Activated CD4-positive, alpha-beta T cell treated with anti-CD3 and anti-CD28 coated beads, Interleukin-2, amount 10 ng/mL, durations not matched to agents 7 days and 5 days (primary cell): ENCODE results near the gene TTYH3. TPM values are rescaled to one million over a fixed set of nuclear protein-coding genes. Genes with fewer than 3 reads are reported as not detected.
"Not testable (repeated sequence)": the region's sequence is repeated elsewhere in the genome, so short reads cannot be mapped to it uniquely, and the experiment has no call there.

Experiments
- CTCF ChIA-PET: fragments of 350-600 bp; sonication (Branson Sonifier 250); formaldehyde crosslinking; loops from one replicate; lab custom pipeline; 2021; ENCODE audit warnings: antibody characterized with exemption; lab: Charles Lee
- POLR2A ChIA-PET: fragments of 350-600 bp; sonication (Branson Sonifier 250); formaldehyde crosslinking; loops from one replicate; lab custom pipeline; 2021; ENCODE audit warnings: antibody characterized with exemption; lab: Charles Lee
- DNase-seq: peaks from one replicate; pipeline ENCODE4 v3.0.0-alpha.2; 2020
- H3K27ac Mint-ChIP-seq: one replicate; pipeline ENCODE4 v1.8.0; 2021; ENCODE audit warnings: mild to moderate bottlenecking, moderate library complexity, mixed read lengths
- H3K27me3 Mint-ChIP-seq: one replicate; pipeline ENCODE4 v1.8.0; 2021; ENCODE audit warnings: mixed read lengths
- H3K36me3 Mint-ChIP-seq: one replicate; pipeline ENCODE4 v1.8.0; 2021; ENCODE audit warnings: low read depth, mixed read lengths
- H3K4me1 Mint-ChIP-seq: one replicate; pipeline ENCODE4 v1.8.0; 2021; ENCODE audit warnings: mixed read lengths
- H3K4me3 Mint-ChIP-seq: one replicate; pipeline ENCODE4 v1.8.0; 2021; ENCODE audit warnings: mild to moderate bottlenecking, moderate library complexity, mixed read lengths
- H3K9me3 Mint-ChIP-seq: one replicate; pipeline ENCODE4 v1.8.0; 2021; ENCODE audit warnings: mixed read lengths
- total RNA-seq, 2 experiments: library from RNA; stranded (reverse); gene quantifications; one replicate each; pipeline ENCODE4 v1.2.3, GENCODE V29; 2021

TTYH3 gene
- total RNA-seq, 2 experiments from 2014 or later, result 17.2 to 19.7 TPM

DNA sequence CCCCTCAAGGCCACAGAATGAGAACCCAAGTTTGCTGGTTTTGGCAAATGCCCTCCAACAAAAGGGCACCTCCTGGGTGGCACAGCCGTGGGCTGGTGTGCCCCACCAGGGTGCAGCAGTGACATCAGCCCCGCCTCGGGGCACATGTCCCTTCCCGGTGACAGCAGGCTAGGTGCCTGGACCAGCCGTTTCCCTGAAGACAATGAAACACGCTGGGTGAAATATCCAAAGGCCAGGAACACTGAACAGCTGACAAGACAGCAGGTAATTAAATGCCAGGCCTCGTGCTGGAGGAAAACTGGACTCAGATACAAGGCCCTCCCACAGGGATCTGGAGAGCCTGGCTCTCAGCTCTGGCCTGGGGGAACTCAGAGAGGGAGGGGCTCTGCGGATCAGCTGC is 44.8 kb downstream of the TTYH3 start:
- H3K27me3 Mint-ChIP-seq, result peaks cover 18% of the 10 kb centered on the region
- DNase-seq, H3K4me1 Mint-ChIP-seq, POLR2A ChIA-PET, H3K36me3 Mint-ChIP-seq, H3K27ac Mint-ChIP-seq, H3K9me3 Mint-ChIP-seq, CTCF ChIA-PET, H3K4me3 Mint-ChIP-seq: not testable (repeated sequence)

DNA sequence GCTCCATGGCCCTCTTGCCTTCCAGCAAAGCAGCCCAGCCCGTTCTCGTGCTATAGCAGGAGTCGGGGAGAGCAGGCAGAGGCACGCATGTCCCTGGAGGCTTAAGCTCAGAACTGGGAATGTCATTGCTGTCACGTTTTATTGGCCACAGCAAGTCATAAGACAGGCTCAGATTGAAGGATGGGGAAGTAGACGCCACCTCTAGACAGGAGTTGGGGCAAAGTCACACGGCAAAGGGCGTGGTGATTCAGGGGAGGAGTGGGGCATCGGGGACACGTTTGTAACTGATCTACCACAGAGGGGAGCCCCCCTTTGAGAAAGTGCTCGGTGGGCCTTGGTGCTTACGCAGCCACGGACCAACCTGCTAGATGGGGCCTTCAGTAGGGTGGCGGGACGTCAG is 46.7 kb downstream of the TTYH3 start:
- peaks cover 14% of the 10 kb centered on the region for H3K27me3 Mint-ChIP-seq
- CTCF ChIA-PET, result interaction anchor here (1.4 kb wide), 1 partner anchor 31 kb away, joined by 3 read pairs; no protein-coding TSS in a partner anchor

DNA sequence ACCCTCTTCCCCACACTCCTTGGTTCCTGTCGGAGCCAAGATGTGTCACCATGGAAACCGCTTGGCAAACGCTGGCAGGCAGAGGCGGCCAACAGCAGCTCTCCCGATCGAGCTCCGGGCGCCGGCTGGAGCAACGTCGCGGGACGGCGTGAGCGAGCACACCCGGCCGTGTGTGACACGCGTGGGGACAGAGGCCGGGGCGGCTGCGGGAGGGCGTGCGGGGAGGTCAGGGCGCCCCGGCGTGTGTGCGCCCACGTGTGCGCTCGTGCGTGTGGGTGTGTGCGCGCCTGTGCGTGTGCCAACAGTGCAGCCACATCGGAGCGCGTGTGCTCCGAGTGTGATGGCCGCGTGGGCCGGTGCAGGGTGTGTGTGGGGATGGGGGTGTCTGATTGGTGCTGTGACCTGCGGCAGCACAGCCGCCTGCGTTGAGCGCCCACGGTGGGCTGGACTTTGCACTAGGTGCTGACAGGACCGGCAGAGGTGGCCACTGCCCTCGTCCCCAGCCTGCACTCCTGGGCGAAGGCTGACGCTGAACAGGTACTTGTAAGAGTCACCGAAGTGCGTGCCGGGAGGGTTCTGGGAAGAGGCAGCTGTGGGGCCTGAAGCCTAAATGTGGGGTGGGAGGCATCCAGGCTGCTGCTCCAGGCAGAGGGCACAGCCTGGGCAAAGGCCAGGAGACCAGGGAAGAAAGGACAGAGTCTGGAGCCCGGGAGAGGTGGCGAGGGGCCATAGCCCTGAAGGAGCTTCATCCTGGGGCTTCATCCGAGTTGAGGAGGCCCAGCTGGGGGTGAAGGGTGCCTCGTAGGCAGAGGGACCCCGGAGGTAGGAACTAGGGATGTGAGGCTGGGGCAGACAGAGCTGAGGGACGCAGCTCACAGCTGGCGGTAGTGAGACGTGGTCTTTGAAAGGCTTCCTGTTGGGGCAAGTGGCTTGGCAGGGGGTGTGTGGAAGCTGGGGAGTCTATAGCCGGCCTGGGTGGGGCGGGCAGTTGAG is 47.6 kb downstream of the TTYH3 start:
- CTCF ChIA-PET, result interaction anchor here (1.1 to 2.4 kb wide), 4 partner anchors 18 to 227 kb away, joined by 3 to 6 read pairs (median 4); no protein-coding TSS in a partner anchor
- POLR2A ChIA-PET, result not testable (repeated sequence)

More for the DNA sequence above, 46.7 kb downstream of the TTYH3 start:
- H3K4me1 Mint-ChIP-seq, DNase-seq, POLR2A ChIA-PET, H3K4me3 Mint-ChIP-seq, H3K36me3 Mint-ChIP-seq, H3K9me3 Mint-ChIP-seq, H3K27ac Mint-ChIP-seq: not testable (repeated sequence)

DNA sequence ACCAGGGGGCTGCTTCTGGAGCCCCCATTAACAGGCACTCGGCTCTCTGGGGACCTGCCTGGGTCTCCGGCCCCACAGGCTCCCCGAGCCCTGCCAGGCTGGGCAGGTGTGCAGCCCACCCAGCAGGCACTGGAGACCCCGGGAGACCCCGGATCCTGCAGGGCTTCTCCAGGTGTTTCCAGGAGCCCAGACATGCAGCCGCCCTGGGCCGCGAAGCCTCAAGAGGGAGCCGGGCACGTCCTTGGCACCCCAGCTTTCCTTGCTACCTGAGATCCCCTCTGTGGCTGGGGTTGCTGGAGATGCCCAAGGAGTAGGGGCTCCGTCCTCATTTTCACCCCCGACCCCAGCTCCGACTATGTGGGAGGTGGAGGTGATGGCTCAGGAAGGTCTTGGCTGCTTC is 48.5 kb downstream of the TTYH3 start:
- no peak overlapping the region for H3K27ac Mint-ChIP-seq
- no peaks in the 10 kb centered on the region for H3K36me3 Mint-ChIP-seq
- no peak for DNase-seq
- CTCF ChIA-PET, result interaction anchor here (1.1 to 2.7 kb wide), 5 partner anchors 10 to 228 kb away, joined by 3 to 19 read pairs (median 6); no protein-coding TSS in a partner anchor
- no peak overlapping the region for H3K4me3 Mint-ChIP-seq
- no peaks in the 10 kb centered on the region for H3K4me1 Mint-ChIP-seq
- no peaks in the 10 kb centered on the region for H3K9me3 Mint-ChIP-seq
- POLR2A ChIA-PET, result no interaction called here
- H3K27me3 Mint-ChIP-seq, result peaks cover 6% of the 10 kb centered on the region

More for the DNA sequence above, 47.6 kb downstream of the TTYH3 start:
- not testable (repeated sequence) for DNase-seq, H3K9me3 Mint-ChIP-seq, H3K4me1 Mint-ChIP-seq, H3K27me3 Mint-ChIP-seq, H3K36me3 Mint-ChIP-seq, H3K4me3 Mint-ChIP-seq, H3K27ac Mint-ChIP-seq

DNA sequence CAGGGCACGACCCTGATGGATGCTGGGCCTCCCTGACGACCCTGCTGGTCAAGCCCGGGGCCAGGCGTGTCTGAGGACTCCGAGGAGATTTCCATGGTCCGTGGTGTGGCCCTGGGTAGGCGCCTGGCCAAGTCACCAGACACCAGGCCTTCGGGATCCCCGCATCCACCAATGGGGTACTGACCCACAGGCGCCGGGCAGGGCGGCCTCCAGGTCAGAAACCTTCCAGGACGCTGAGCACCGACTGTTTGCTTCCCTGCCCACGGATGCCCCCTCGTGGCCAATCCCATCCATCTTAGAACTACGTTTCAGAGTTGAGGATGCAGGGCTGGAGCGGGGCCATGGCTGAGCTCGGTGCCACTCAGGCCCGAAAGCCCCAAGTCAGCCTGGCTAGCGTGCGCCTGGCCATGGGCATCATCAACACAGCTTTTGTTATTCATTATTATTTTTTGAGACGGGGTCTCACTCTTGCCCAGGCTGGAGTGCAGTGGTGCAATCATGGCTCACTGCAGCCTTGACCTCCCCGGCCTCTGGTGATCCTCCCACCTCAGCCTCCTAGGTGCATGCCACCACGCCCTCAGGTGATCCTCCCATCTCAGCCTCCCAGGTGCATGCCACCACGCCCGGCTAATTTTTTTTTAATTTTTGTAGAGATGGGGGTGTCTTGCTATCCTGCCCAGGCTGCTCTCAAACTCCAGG is 49.2 kb downstream of the TTYH3 start:
- H3K36me3 Mint-ChIP-seq, result no peaks in the 10 kb centered on the region
- DNase-seq, result peak; percentile 56
- H3K9me3 Mint-ChIP-seq, result no peaks in the 10 kb centered on the region
- CTCF ChIA-PET, result interaction anchor here (1.0 to 2.7 kb wide), 8 partner anchors 10 to 229 kb away, joined by 3 to 19 read pairs (median 5); no protein-coding TSS in a partner anchor
- POLR2A ChIA-PET, result no interaction called here
- peaks cover 5% of the 10 kb centered on the region for H3K27me3 Mint-ChIP-seq
- no peak overlapping the region for H3K4me3 Mint-ChIP-seq
- no peaks in the 10 kb centered on the region for H3K4me1 Mint-ChIP-seq
- no peak overlapping the region for H3K27ac Mint-ChIP-seq

DNA sequence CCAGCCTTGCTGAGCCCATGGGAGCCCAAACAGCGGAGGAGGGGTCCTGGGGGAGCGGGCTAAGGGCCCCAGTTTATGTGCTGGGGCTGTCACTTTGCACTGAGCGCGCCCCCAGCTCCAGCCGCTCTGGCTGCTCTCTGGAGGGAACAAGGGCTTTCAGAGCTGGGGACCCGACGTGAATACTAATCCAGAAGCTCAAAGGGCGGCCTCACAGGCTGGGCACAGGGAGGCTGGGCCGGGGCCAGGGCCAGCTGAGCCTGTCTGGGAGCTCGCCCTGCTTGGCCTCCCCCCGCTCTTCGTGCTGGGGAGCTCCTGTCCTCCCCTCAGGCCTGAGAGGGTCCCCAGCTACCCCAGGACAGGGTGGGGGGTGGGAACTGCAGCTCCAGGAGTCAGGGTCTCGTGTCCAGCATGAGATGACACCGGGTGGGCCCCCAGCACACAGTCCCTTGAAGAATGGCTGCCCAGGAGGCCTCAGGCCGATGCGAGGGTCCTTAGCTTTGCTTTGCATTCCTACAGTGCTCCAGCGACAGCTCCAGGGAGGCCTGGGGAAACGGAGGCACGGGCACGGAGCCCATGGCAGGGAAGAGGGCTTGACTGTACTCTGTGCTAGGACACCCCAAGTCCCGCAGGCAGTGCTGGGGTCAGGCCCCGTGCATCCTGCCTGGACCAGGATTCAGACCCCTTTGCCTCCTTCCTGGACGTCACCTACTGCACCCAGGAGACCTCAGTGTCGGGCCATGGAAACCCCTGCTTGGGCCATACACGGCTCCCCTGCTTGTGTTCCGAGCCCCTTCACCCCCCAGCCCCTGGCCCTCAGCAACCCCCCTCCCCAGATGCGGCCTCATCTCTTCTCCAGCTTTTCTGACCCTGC is 50.4 kb downstream of the TTYH3 start:
- peaks cover 12% of the 10 kb centered on the region for H3K27me3 Mint-ChIP-seq
- H3K9me3 Mint-ChIP-seq, result no peaks in the 10 kb centered on the region
- ChIA-PET CTCF (interaction anchor here (0.5 to 2.7 kb wide), 10 partner anchors 8 to 410 kb away, joined by 3 to 19 read pairs (median 4); no protein-coding TSS in a partner anchor), POLR2A (no interaction called here)
- H3K27ac Mint-ChIP-seq, result no peak overlapping the region
- DNase-seq, result no peak
- no peaks in the 10 kb centered on the region for H3K36me3 Mint-ChIP-seq
- H3K4me1 Mint-ChIP-seq, result no peaks in the 10 kb centered on the region
- no peak overlapping the region for H3K4me3 Mint-ChIP-seq

DNA sequence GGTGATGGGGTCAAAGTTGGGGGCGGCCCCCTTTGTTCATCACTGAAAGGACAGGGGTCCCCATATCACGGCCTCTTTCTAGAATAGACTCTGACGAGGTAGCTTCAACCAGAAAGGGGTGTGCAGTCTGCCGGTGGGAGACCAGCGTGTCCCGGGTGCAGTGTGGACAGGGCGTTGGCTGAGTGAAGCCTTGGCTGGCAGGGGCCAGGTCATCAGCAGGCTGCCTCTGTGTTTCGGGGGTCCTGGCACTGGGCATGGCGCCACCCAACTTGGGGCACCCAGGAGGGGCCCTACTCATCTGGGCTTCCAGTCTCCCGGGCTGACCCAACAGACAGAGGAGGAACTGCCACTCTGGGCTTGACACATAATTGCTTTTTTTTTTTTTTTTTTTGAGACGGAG is 52.7 kb downstream of the TTYH3 start:
- ChIA-PET POLR2A (no interaction called here), CTCF (interaction anchor here (1.1 kb wide), 1 partner anchor 16 kb away, joined by 3 read pairs; no protein-coding TSS in a partner anchor)
- no peaks in the 10 kb centered on the region for H3K36me3 Mint-ChIP-seq
- H3K4me3 Mint-ChIP-seq, result no peak overlapping the region
- no peak overlapping the region for H3K27ac Mint-ChIP-seq
- no peaks in the 10 kb centered on the region for H3K9me3 Mint-ChIP-seq
- DNase-seq, result no peak
- peaks cover 30% of the 10 kb centered on the region for H3K27me3 Mint-ChIP-seq
- peaks cover 10% of the 10 kb centered on the region for H3K4me1 Mint-ChIP-seq

DNA sequence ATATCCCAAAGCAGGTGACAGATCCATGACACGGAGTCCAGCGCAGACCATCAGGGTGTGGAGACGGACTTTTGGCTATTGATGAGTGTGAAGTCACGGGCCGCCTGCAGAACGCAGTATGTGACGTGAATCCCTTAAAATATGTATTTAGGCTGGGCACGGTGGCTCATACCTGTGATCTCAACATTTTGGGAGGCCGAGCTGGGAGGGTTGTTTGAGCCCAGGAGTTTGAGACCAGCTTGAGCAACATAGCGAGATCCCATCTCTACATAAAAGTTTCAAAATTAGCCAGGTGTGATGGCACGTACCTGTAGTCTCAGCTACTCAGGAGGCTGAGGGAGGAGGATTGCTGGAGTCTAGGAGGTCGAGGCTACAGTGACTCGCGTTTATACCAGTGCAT is 54.3 kb downstream of the TTYH3 start:
- Mint-ChIP-seq H3K4me3 (no peak overlapping the region), H3K27ac (no peak overlapping the region), H3K4me1 (peaks cover 15% of the 10 kb centered on the region), H3K9me3 (no peaks in the 10 kb centered on the region), H3K27me3 (peaks cover 41% of the 10 kb centered on the region), H3K36me3 (no peaks in the 10 kb centered on the region)
- DNase-seq, result no peak
- ChIA-PET CTCF (interaction anchor here (1.3 to 3.6 kb wide), 4 partner anchors 13 to 255 kb away, joined by 4 to 14 read pairs (median 6); no protein-coding TSS in a partner anchor), POLR2A (no interaction called here)

DNA sequence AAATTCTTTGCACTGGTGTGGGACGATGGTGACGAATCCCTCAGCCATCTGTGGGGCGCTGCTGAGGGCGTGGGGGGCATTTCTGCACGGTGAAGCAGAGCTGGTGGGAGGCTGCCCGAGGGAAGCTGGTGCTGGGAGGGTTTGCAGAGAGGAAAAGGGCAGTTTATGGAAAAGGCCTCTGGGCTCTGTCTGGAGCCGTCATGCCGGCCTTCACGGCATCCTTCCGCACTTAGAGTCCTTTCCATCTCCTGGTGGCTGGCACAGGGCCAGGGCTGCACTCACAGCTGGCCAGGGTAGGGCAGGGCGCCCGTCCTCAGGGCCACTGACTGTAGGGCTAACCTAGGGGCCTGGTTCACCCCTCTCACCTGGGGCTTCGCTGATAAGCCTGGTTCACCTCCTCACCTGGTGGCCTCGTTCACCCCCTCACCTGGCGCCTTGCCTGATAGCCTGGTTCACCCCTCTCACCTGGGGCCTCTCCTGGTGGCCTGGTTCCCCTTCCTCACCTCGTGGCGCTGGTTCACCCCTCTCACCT is 55.6 kb downstream of the TTYH3 start:
- no peak overlapping the region for H3K4me3 Mint-ChIP-seq
- H3K27ac Mint-ChIP-seq, result no peak overlapping the region
- H3K4me1 Mint-ChIP-seq, result peaks cover 18% of the 10 kb centered on the region
- ChIA-PET CTCF (interaction anchor here (1.3 to 3.6 kb wide), 4 partner anchors 12 to 256 kb away, joined by 4 to 14 read pairs (median 6); no protein-coding TSS in a partner anchor), POLR2A (no interaction called here)
- H3K36me3 Mint-ChIP-seq, result no peaks in the 10 kb centered on the region
- peaks cover 44% of the 10 kb centered on the region for H3K27me3 Mint-ChIP-seq
- DNase-seq, result no peak
- H3K9me3 Mint-ChIP-seq, result no peaks in the 10 kb centered on the region

DNA sequence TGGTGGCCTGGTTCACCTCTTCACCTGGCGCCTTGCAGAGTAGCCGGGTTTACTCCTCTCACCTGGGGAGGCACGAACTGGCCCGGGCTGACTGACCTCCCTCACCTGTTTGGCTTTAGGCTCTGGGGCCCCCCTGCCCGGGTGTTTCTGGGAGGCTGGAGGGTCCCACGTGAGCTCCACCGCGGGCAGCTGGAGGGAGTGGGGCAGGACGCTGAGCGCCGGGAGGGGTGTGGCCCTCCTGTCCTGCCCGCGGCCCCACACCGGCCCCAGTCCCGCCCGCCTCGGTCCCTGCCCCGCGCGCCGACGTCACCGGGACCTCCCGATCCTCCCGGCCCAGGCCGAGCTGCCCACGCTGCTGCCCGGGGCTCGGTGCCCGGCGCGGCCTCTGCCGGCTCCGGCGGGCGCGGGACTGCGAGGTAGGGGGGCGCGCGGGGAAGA is 56.1 kb downstream of the TTYH3 start, which contains the start of gene AMZ1:
Gene AMZ1, plus strand, starts transcription at position 322 of the 438 bp plus-strand sequence. CDS start 12,250 bp downstream, outside the sequence.
- peaks cover 18% of the 10 kb centered on the region for H3K4me1 Mint-ChIP-seq
- H3K4me3 Mint-ChIP-seq, result no peak within 1 kb of the TSS
- no peaks in the 10 kb centered on the region for H3K9me3 Mint-ChIP-seq
- ChIA-PET POLR2A (no interaction called here), CTCF (interaction anchor here (1.8 to 3.6 kb wide), 3 partner anchors 17 to 257 kb away, joined by 4 to 14 read pairs (median 6); no protein-coding TSS in a partner anchor)
- peaks cover 44% of the 10 kb centered on the region for H3K27me3 Mint-ChIP-seq
- no peaks in the 10 kb centered on the region for H3K36me3 Mint-ChIP-seq
- no peak for DNase-seq
- H3K27ac Mint-ChIP-seq, result no peak within 1 kb of the TSS

DNA sequence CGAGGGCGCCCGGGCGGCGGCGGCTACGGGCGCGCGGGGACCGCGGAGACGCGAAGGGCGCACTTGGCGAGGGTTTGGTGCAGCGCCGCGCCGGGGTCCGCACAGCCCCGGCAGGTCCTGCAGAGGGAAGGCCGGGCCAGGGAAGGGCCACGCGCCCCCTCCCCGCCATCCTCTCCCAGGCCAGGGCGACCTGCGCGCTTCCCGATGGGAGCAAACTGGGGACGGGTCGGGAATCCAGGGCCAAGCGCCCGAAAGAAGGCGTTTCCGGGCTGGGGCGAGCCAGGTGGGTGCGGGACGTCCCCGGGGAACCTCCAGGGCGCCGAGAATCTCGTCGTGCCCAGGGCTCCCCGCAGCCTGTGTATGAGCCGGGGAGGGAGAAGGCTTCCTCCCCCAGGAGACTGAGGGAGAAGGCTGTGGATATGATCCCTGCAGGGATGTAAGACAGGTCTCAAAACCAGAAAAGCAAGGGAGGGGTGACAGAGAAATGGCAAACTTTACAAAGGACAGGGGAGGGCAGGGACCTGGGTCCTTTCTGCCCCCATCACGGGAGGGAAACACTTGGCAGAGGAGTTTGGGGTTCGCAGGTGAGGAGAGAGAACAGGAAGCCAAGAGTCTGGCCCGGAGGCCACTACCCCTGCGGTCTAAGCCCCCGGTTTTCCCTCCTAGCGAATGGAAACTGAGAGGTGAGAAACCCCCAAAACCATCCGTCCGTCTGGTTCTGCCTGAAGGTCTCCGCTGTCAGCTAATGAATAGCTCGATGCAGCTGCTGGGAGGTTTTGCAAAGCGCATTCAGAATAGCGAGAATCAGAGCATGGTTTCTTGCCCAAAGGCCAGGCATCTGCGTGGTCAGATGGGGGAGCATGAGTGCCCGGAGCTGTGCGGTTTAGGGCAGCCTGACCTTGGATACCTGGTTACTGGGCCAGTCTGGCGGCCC is 56.9 kb downstream of the TTYH3 start:
- Mint-ChIP-seq H3K4me1 (peaks cover 18% of the 10 kb centered on the region), H3K36me3 (no peaks in the 10 kb centered on the region), H3K27ac (no peak overlapping the region), H3K4me3 (no peak overlapping the region), H3K27me3 (peaks cover 44% of the 10 kb centered on the region), H3K9me3 (no peaks in the 10 kb centered on the region)
- DNase-seq, result no peak
- POLR2A ChIA-PET, result no interaction called here
- CTCF ChIA-PET, result interaction anchor here (2.3 to 3.6 kb wide), 2 partner anchors 21 kb away, joined by 14 to 16 read pairs; no protein-coding TSS in a partner anchor
